ENCODE results near the gene CATSPERD. TPM values are rescaled to one million over a fixed set of nuclear protein-coding genes. Genes with fewer than 3 reads are reported as not detected.

Gene CATSPERD
- total and polyA plus RNA-seq, 9 of the 15 experiments (the other 6 are each of a cell fraction or from before 2014, with no cell fraction given) = not detected

- no peak for TF ChIP-seq ZBTB43 (CRISPR knock-in tag; IDR thresholded peaks at IDR 0.05)
- no peak for TF ChIP-seq ZFP30 (CRISPR knock-in tag; IDR thresholded peaks at IDR 0.05; ENCODE audit: borderline replicate concordance)
- no peak for TF ChIP-seq TRIM24 (IDR thresholded peaks at IDR 0.05)
- no peak for TF ChIP-seq KLF13 (tag; IDR thresholded peaks at IDR 0.05; ENCODE audit: borderline replicate concordance, low read depth)
- TF ChIP-seq GTF2A2 (tag; IDR thresholded peaks at IDR 0.05) = no peak
- TF ChIP-seq VEZF1 (CRISPR knock-in tag; IDR thresholded peaks at IDR 0.05) = peak; percentile 74
- 0 out of 2 replicates have a peak, but pooled peaks have one; percentile 34 for TF ChIP-seq SMC3 (conservative IDR thresholded peaks at IDR 0.05; ENCODE audit: insufficient read depth, low read depth, low read length)
- TF ChIP-seq SLC30A9 (CRISPR knock-in tag; IDR thresholded peaks at IDR 0.05) = no peak
- TF ChIP-seq HMG20A (CRISPR knock-in tag; conservative IDR thresholded peaks at IDR 0.05) = no peak
- TF ChIP-seq RUNX1 (IDR thresholded peaks at IDR 0.05; ENCODE audit: low read depth) = no peak
- no peak for TF ChIP-seq DLX4 (CRISPR knock-in tag; IDR thresholded peaks at IDR 0.05)
- peak; percentile 85 for TF ChIP-seq SP1 (CRISPR knock-in tag; IDR thresholded peaks at IDR 0.05)
- TF ChIP-seq TAL1 (IDR thresholded peaks at IDR 0.05) = no peak
- no peak for TF ChIP-seq ZNF41 (CRISPR knock-in tag; conservative IDR thresholded peaks at IDR 0.05)
- no peak for TF ChIP-seq NCOA2 (IDR thresholded peaks at IDR 0.05; ENCODE audit: partially characterized antibody in 2 of 2)
- no peak for TF ChIP-seq PURB (CRISPR knock-in tag; IDR thresholded peaks at IDR 0.05; ENCODE audit: low read depth)
- TF ChIP-seq MCM3 (IDR thresholded peaks at IDR 0.05) = no peak
- no peak for TF ChIP-seq MTF1 (CRISPR knock-in tag; IDR thresholded peaks at IDR 0.05; ENCODE audit: borderline replicate concordance)
- no peak for TF ChIP-seq GTF2F1 (IDR thresholded peaks at IDR 0.05; ENCODE audit: low read depth, low read length)
- TF ChIP-seq NRF1 (conservative IDR thresholded peaks at IDR 0.05 in 1 of 2, IDR thresholded peaks at IDR 0.05 in 1 of 2) = peak; percentile 56 to 58
- no peak for TF ChIP-seq HNRNPUL1 (IDR thresholded peaks at IDR 0.05; ENCODE audit: low read length)
- TF ChIP-seq CTBP1 (IDR thresholded peaks at IDR 0.05; ENCODE audit: borderline replicate concordance) = peak; percentile 34; the same call in 1 of the 2 replicates
- no peak for TF ChIP-seq KDM4B (IDR thresholded peaks at IDR 0.05; ENCODE audit: borderline replicate concordance in 2 of 2, low read depth in 1 of 2)
- TF ChIP-seq HMG20B (CRISPR knock-in tag; IDR thresholded peaks at IDR 0.05) = no peak
- TF ChIP-seq SETDB1 (IDR thresholded peaks at IDR 0.05; ENCODE audit: low read length) = no peak
- TF ChIP-seq NFE2 (IDR thresholded peaks at IDR 0.05; ENCODE audit: low read depth) = no peak
- TF ChIP-seq POLR2H (tag; IDR thresholded peaks at IDR 0.05; ENCODE audit: low read depth) = no peak
- TF ChIP-seq RBM17 (IDR thresholded peaks at IDR 0.05; ENCODE audit: borderline replicate concordance, low read depth, low read length) = no peak
- no peak for TF ChIP-seq SP2 (IDR thresholded peaks at IDR 0.05; ENCODE audit: extremely low read depth, low read depth, low read length, poor library complexity, severe bottlenecking)
Measured at GRCh38 chr19:5686647-5687359, 33.6 kb upstream of the CATSPERD start (continued).

Measured in K562 (cell line).